ENCODE data around the gene EXOC4.

GRCh38 chr7:133536450-133536849 lies 283.6 kb downstream of the EXOC4 start:
- TF ChIP-seq CTCF (IDR thresholded peaks at IDR 0.05) (no peak), POLR2A (IDR thresholded peaks at IDR 0.05; ENCODE audit: low read depth) (no peak)
